ENCODE measurements around the gene USB1. TPM values are rescaled to one million over a fixed set of nuclear protein-coding genes. Genes with fewer than 3 reads are reported as not detected.

USB1 gene
- total RNA-seq, 1 donor from 2014 or later = 100.0 TPM

DNA sequence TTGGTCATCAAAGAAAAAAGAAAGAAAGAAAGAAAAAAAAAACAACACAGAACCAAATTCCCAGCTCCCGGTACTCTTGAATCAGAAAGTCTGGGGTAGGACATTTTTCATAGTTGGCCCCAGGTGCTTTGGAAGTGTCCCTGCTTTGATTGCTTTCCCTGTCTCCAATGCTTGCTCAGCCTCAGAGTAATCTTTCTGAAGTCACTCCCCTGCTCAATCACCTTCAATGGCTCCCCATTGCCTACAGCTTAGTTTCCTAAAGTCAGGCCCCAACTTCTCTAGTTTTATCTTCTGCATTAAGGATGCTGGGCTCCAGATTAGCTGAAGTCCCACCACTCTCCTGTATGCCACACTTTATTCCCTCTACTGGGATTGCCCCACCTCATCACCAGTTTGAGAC lies 47.4 kb upstream of the USB1 start:
- Mint-ChIP-seq H3K4me3 (ENCODE audit: unreplicated experiment) (no peak overlapping the region), H3K27me3 (ENCODE audit: low read depth, unreplicated experiment) (peaks cover 32% of the 10 kb centered on the region), H3K4me1 (ENCODE audit: low read depth, unreplicated experiment) (no peaks in the 10 kb centered on the region), H3K36me3 (ENCODE audit: low read depth, unreplicated experiment) (peaks cover 1% of the 10 kb centered on the region), H3K9me3 (ENCODE audit: unreplicated experiment) (no peaks in the 10 kb centered on the region), H3K27ac (ENCODE audit: unreplicated experiment) (no peak overlapping the region)
- FAIRE-seq = no peak
- Histone ChIP-seq H4K20me1 (ENCODE audit: insufficient read depth, low read length) (no peaks in the 10 kb centered on the region), H3K4me2 (ENCODE audit: low read length) (no peak overlapping the region), H3K4me3 (ENCODE audit: insufficient read depth, low read depth, low read length) (no peak overlapping the region), H3K4me1 (ENCODE audit: insufficient read depth, low read length) (no peaks in the 10 kb centered on the region), H3K27me3 (ENCODE audit: insufficient read depth, low read length) (peaks cover 3% of the 10 kb centered on the region), H3K79me2 (ENCODE audit: insufficient read depth, low read length) (no peaks in the 10 kb centered on the region), H3K36me3 (ENCODE audit: insufficient read depth, low read length) (no peaks in the 10 kb centered on the region), H2AFZ (ENCODE audit: low read depth, low read length) (no peak overlapping the region), H3K9me3 (ENCODE audit: insufficient read depth, low read depth, low read length) (no peaks in the 10 kb centered on the region), H3K27ac (ENCODE audit: low read depth, low read length) (no peak overlapping the region), H3K9ac (ENCODE audit: low read length) (no peak overlapping the region)
- no peak for DNase-seq (ENCODE audit: low read depth)
- TF ChIP-seq EZH2 (IDR thresholded peaks at IDR 0.05; ENCODE audit: insufficient read depth, low read length) (no peak), CTCF (IDR thresholded peaks at IDR 0.05; ENCODE audit: insufficient read depth, low read depth, low read length) (no peak)

DNA sequence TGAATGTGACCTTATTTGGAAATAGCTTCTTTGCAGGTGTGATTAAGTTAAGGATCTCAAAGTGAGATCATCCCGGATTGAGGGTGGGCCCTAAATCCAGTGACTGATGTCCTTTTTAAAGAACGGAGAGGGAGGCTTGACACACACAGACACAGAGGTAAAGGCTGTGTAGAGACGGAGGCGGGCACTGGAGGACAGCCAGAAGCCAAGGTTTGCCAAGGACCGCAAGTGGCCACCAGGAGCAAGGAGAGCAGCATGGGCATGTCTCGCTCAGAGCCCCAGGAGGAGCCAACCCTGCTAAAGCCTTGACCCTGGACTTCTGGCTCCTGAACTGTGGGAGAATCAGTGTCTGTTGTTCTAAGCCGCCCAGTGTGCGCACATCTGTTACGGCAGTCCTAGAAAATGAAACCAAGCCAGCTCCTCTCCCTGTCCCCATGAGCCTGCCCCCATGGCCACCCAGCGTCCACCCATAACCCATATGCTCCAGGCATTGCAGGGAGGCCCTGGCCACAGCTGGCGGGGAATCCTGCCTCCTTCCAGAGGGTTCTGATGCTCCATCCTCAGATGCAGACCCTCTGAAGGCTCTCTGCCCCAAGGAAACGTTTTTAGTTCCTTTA lies 45.5 kb upstream of the USB1 start:
- Histone ChIP-seq H3K4me2 (ENCODE audit: low read length) (no peak overlapping the region), H3K36me3 (ENCODE audit: insufficient read depth, low read length) (no peaks in the 10 kb centered on the region), H3K4me3 (ENCODE audit: insufficient read depth, low read depth, low read length) (no peak overlapping the region), H3K79me2 (ENCODE audit: insufficient read depth, low read length) (no peaks in the 10 kb centered on the region), H2AFZ (ENCODE audit: low read depth, low read length) (no peak overlapping the region), H3K9me3 (ENCODE audit: insufficient read depth, low read depth, low read length) (no peaks in the 10 kb centered on the region), H3K27ac (ENCODE audit: low read depth, low read length) (no peak overlapping the region), H3K27me3 (ENCODE audit: insufficient read depth, low read length) (peaks cover 2% of the 10 kb centered on the region), H4K20me1 (ENCODE audit: insufficient read depth, low read length) (no peaks in the 10 kb centered on the region), H3K4me1 (ENCODE audit: insufficient read depth, low read length) (no peaks in the 10 kb centered on the region), H3K9ac (ENCODE audit: low read length) (no peak overlapping the region)
- FAIRE-seq (no peak), DNase-seq (ENCODE audit: low read depth) (no peak)
- Mint-ChIP-seq H3K4me1 (ENCODE audit: low read depth, unreplicated experiment) (no peaks in the 10 kb centered on the region), H3K4me3 (ENCODE audit: unreplicated experiment) (no peak overlapping the region), H3K36me3 (ENCODE audit: low read depth, unreplicated experiment) (peaks cover 1% of the 10 kb centered on the region), H3K27ac (ENCODE audit: unreplicated experiment) (no peak overlapping the region), H3K9me3 (ENCODE audit: unreplicated experiment) (no peaks in the 10 kb centered on the region), H3K27me3 (ENCODE audit: low read depth, unreplicated experiment) (peaks cover 33% of the 10 kb centered on the region)
- TF ChIP-seq EZH2 (IDR thresholded peaks at IDR 0.05; ENCODE audit: insufficient read depth, low read length) (no peak), CTCF (IDR thresholded peaks at IDR 0.05; ENCODE audit: insufficient read depth, low read depth, low read length) (no peak)

GRCh38 chr16:57956270-57956808 lies 44.9 kb upstream of the USB1 start:
- no peaks in the 10 kb centered on the region for H3K4me1 Mint-ChIP-seq (ENCODE audit: low read depth, unreplicated experiment)
- Histone ChIP-seq H3K79me2 (ENCODE audit: insufficient read depth, low read length) (no peaks in the 10 kb centered on the region), H3K4me3 (ENCODE audit: insufficient read depth, low read depth, low read length) (no peak overlapping the region), H3K9me3 (ENCODE audit: insufficient read depth, low read depth, low read length) (no peaks in the 10 kb centered on the region), H3K27ac (ENCODE audit: low read depth, low read length) (no peak overlapping the region), H3K4me2 (ENCODE audit: low read length) (no peak overlapping the region), H2AFZ (ENCODE audit: low read depth, low read length) (no peak overlapping the region), H3K27me3 (ENCODE audit: insufficient read depth, low read length) (peaks cover 2% of the 10 kb centered on the region), H3K4me1 (ENCODE audit: insufficient read depth, low read length) (no peaks in the 10 kb centered on the region), H4K20me1 (ENCODE audit: insufficient read depth, low read length) (no peaks in the 10 kb centered on the region), H3K9ac (ENCODE audit: low read length) (no peak overlapping the region), H3K36me3 (ENCODE audit: insufficient read depth, low read length) (no peaks in the 10 kb centered on the region)
- H3K4me3 Mint-ChIP-seq (ENCODE audit: unreplicated experiment) = no peak overlapping the region
- DNase-seq (ENCODE audit: low read depth) (no peak), FAIRE-seq (no peak)
- H3K27me3 Mint-ChIP-seq (ENCODE audit: low read depth, unreplicated experiment) = peaks cover 36% of the 10 kb centered on the region
- H3K27ac Mint-ChIP-seq (ENCODE audit: unreplicated experiment) = no peak overlapping the region
- no peak for TF ChIP-seq CTCF (IDR thresholded peaks at IDR 0.05; ENCODE audit: insufficient read depth, low read depth, low read length)
- no peak for TF ChIP-seq EZH2 (IDR thresholded peaks at IDR 0.05; ENCODE audit: insufficient read depth, low read length)
- no peaks in the 10 kb centered on the region for H3K9me3 Mint-ChIP-seq (ENCODE audit: unreplicated experiment)
- H3K36me3 Mint-ChIP-seq (ENCODE audit: low read depth, unreplicated experiment) = peaks cover 1% of the 10 kb centered on the region

All from astrocyte (in vitro differentiated cells and primary cell).